HG03575 (cell line): ENCODE data around the gene MCF2L.
"Not testable (repeated sequence)": the region's sequence is repeated elsewhere in the genome, so short reads cannot be mapped to it uniquely, and the experiment has no call there.

Source experiments
- ATAC-seq: cut with Tn5 transposase; IDR thresholded peaks from one replicate; pipeline ENCODE4 v1.9.1; 2021; ENCODE audit not compliant: unreplicated experiment, insufficient number of reproducible peaks, low FRiP score; ENCODE audit errors: extremely low read depth

The MCF2L gene

GRCh38 chr13:113069861-113070805 is 101.1 kb downstream of the MCF2L start:
- no peak for ATAC-seq

DNA sequence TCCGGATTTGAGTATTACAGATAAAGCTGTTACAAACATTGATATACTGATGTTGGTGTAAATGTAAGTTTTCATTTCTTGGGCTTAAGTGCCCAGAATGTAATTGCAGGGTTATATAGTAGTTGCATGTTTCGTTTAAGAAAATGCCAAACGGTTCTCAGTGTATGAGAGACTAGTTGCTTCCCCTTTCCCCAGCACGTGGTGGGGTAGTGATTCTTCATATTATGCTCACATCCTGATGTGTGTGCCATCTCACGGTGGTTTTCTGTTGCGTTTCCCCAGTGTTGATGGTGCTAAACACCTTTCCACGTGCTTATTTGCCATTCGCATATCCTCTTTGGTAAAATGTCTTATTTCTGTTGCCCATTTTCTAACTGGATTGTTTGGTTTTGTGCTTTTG is 101.8 kb downstream of the MCF2L start:
- ATAC-seq, result no peak

DNA sequence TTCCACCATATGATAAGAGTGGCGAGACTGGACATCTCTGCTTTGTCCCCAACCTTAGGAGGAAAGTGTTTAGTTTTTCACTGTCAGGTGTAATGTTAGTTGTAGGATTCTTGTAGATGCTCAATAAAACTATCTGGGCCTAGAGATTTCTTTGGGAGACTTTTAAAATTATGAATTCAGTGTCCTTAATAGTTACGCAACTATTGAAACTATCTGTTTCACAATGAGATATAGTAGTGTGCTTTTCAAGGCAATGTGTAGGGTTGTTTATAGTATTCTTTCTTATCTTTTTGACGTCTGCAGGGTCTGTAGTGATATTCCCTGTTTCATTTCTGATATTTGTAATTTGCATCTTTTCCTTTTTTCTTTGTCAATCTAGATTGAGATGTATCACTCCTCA is 103.4 kb downstream of the MCF2L start:
- no peak for ATAC-seq

- no peak for ATAC-seq
Observed at GRCh38 chr13:113073942-113074341, 104.9 kb downstream of the MCF2L start.

DNA sequence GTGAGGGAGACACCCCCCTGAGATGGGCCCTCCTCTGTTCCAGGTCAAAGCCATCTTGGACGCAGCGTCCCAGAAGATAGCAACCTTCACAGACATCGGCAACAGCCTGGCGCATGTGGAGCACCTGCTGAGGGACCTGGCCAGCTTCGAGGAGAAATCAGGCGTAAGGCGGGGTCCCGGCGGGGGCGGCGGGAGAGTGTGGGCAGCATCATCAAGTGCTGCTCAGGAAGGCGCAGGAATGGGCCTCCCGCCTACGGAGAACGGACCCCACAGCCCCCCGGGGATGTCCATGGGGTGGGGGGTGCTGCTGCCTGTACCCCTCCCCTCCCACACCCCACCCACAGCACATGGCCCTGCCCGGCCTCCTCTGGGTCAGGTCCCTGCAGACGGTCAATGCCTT is 105.4 kb downstream of the MCF2L start:
- ATAC-seq, result no peak

- ATAC-seq, result no peak
Observed at GRCh38 chr13:113074876-113075275, 105.9 kb downstream of the MCF2L start.

- ATAC-seq, result no peak
Observed at GRCh38 chr13:113075711-113076110, 106.7 kb downstream of the MCF2L start.

- no peak for ATAC-seq
Observed at GRCh38 chr13:113076681-113077401, 107.8 kb downstream of the MCF2L start.

- ATAC-seq, result no peak
Observed at GRCh38 chr13:113077566-113077952, 108.5 kb downstream of the MCF2L start.

DNA sequence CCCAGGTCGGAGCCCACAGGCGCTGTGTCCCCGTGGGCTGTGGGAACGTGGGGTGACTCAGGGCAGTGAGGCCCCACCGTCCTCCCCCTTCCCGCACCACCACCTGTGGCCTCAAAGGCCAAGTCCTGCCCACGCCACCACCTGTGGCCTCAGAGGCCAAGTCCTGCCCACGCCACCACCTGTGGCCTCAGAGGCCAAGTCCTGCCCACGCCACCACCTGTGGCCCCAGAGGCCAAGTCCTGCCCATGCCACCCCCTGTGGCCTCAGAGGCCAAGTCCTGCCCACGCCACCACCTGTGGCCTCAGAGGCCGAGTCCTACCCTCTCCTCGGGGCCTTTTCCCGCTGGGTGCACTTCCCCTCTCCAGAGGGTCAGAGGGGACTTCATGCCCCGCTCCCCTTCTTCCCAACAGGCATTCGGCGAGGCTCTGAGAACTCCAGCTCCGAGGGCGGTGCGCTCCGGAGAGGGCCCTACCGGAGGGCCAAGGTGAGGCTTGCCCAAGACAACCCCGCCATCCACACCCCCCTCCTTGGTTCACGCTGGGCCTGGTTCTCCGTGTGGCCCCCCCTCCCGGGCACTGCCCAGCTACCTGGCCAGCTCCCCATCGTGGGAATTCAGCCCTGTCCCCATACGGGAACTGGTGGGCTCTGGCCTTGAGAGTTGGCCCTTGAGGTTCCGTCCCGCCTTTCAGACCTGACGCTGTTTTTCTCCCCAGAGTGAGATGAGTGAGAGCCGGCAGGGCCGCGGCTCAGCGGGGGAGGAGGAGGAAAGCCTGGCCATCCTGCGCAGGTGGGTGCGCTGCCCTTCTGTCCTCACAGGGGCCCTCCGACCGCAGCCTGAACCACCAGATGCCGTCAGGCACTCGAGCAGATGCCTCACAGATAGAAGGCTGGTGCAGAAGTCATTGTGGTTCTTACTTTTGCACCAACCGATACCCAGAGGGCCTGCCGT is 109.2 kb downstream of the MCF2L start:
- ATAC-seq, result no peak

DNA sequence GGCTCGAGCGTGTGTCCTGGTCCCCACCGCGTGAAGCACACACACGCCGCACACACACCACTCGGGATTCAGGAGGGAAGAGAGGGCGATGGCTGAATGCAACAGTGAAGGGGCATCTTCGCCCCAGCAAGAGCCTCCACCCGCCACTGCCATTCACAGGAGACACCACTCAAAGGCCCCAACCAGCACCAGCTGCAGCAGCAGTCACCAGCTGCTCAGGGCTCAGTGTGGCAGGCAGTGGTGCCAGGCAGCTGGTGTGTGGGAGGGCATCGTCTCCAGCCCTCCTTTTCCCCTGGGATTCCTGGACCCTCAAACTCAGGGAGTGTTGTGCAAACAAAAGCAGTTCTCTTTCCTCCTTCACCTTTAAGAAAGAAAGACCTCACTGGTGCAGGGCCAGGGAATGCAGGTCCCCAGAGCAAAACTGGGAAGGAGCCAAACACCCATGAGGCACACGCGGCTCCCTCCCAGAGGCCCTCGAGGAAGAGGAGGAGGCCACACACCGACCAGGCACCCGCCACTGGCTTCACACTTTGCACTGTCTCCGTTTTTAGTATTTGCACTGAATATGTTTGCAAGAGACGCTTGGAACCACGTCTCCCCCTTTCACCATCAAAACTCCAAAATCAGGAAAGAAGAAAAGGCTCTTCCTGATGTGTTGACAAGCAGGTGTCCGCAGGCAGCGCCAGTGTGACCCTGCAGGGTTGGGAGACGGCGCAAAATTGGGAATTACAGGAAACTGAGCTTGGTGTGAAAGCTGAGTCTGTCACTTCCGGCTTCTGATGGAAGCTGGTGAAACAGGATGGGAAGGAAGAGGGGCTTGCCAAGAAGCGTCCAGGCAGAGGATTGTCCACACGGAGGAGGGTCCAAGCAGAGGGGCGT is 110.1 kb downstream of the MCF2L start:
- no peak for ATAC-seq

- ATAC-seq, result not testable (repeated sequence)
Observed at GRCh38 chr13:113079781-113080080, 110.7 kb downstream of the MCF2L start.

GRCh38 chr13:113080361-113080831 is 111.4 kb downstream of the MCF2L start:
- no peak for ATAC-seq

DNA sequence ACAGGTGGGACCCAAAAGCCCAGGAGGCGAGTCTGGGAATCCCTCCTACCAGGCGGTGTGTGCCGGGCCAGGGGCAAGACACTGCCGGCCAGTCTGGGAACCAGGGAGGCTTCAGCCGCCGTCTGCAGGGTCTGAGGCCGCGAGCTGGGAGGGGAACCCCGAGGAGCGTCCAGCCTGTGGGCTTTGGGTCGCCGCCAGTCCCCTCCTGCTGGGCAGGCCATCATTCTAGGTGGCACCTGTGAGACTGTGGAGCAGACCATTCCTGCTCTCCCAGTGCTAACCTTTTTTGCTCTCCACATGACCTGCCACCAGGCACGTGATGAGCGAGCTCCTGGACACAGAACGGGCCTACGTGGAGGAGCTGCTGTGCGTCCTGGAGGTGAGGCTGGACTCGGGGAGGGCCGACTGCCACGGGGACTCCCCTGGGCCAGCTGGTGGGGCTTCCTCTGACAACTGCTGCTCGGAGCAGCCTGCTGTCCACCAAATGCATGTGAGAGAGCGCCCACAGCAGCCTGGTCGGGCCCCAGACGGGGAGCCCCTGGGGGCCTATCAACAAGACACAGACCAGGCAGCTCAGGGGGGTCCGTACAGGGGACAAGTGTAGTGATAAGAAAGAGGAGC is 112.0 kb downstream of the MCF2L start:
- ATAC-seq, result no peak

- no peak for ATAC-seq
Observed at GRCh38 chr13:113082198-113083021, 113.4 kb downstream of the MCF2L start.

- no peak for ATAC-seq
Observed at GRCh38 chr13:113083022-113083373, 114.0 kb downstream of the MCF2L start.

DNA sequence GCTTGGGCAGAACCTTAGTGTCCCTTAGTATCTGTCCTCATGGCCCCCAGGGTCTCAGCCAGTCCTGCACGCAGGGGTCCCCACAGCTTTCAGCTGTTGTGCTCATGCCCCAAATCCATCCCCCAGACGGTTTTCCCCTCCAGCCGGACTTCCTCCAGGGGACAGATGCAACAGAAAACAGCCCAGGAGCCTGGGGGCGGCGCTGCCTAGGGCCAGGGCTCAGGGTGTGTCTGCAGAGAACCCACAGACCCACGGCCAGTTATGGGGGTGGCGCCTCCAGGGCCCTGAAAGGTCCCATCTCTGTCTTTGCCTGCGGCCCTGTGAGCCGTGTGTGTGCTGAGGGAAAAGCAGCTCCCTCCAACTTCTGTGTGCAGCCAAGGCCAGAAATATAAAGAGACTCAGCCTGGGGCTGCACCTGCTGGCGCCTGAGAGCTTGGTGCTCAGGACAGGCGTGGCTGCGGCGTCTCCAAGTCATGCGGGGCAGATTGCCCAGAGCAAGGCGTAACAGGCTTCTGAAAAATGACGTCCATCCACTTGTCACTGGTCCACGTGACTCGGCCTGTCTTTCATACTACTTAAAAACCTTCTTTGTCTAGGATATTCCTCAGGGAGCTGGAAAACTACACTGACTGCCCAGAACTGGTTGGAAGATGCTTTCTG is 114.5 kb downstream of the MCF2L start:
- ATAC-seq, result no peak
